Esophagus squamous epithelium (tissue), 5 donors: ENCODE results near the gene SUPT20HL2. TPM values are rescaled to one million over a fixed set of nuclear protein-coding genes. Genes with fewer than 3 reads are reported as not detected.
"Not testable (repeated sequence)": the region's sequence is repeated elsewhere in the genome, so short reads cannot be mapped to it uniquely, and the experiment has no call there.

Source experiments
- DNase-seq: peaks from one replicate; lab custom pipeline; 2025; lab: John Stamatoyannopoulos, UW
- H3K27ac ChIP-seq, 4 donors: fragments of 200-600 bp; sonication (generic); one replicate each; pipeline ENCODE4 v1.5.1; 2016 to 2019; ENCODE audit warnings: mild to moderate bottlenecking in 1 of 4
- H3K27me3 ChIP-seq, 4 donors: fragments of 200-600 bp; sonication (generic); 1 replicate in 3 of 4; 2 replicates in 1 of 4; pipeline versions ENCODE4 v1.5.1 to v1.6.0; 2017 to 2021; ENCODE audit warnings: antibody characterized with exemption in 1 of 4
- H3K36me3 ChIP-seq, 3 donors: fragments of 200-600 bp; sonication (generic); one replicate each; pipeline ENCODE4 v1.5.1; 2016 to 2019
- H3K4me1 ChIP-seq, 3 donors: fragments of 200-600 bp; sonication (generic); one replicate each; pipeline ENCODE4 v1.5.1; 2017 to 2019
- H3K4me3 ChIP-seq, 4 donors: fragments of 200-600 bp; sonication (generic); 1 replicate in 3 of 4; 2 replicates in 1 of 4; pipeline ENCODE4 v1.5.1; 2016 to 2019; ENCODE audit warnings: mild to moderate bottlenecking in 2 of 4, moderate library complexity in 1 of 4
- H3K9me3 ChIP-seq, 3 donors: fragments of 200-600 bp; sonication (generic); one replicate each; pipeline ENCODE4 v1.5.1; 2016 to 2019
- CTCF ChIP-seq, 6 experiments: fragments of 450-650 bp in 4 of 6; fragments of 200-600 bp in 2 of 6; sonication (generic) in 2 of 6; IDR thresholded peaks; one replicate each; pipeline ENCODE4 v1.5.1; 2016 to 2019; ENCODE audit warnings: antibody characterized with exemption in 6 of 6, mild to moderate bottlenecking in 4 of 6, moderate library complexity in 4 of 6
- POLR2A ChIP-seq, 4 donors: fragments of 450-650 bp; IDR thresholded peaks; one replicate each; pipeline ENCODE4 v1.6.1; 2017; ENCODE audit warnings: antibody characterized with exemption in 4 of 4, mild to moderate bottlenecking in 4 of 4, moderate library complexity in 3 of 4
- WGBS, 2 donors: methylation state at CpG; one replicate each; pipeline ENCODE4 v1.1.5; 2018; 5-methylcytosine and 5-hydroxymethylcytosine counted together
- intact Hi-C: fragments of 100-400 bp; cut with DNase I; formaldehyde crosslinking; loops from one replicate; pipeline ENCODE4 v1.15.0; 2022
- total RNA-seq, 4 donors: library from RNA; depleted of rRNA; stranded (reverse); fragments of >200 nt; gene quantifications; one replicate each; pipeline ENCODE4 v1.1.0, GENCODE V29; 2016
- donor health status: DM: yes; HTN: yes; CAD: no.

The SUPT20HL2 gene
- total RNA-seq, 4 donors from 2014 or later, result not detected

- 28 to 29% methylated on average over 1 of the region's 1 CpG for WGBS, 2 donors
- intact Hi-C loops, result no loop called here
- TF ChIP-seq POLR2A (IDR thresholded peaks at IDR 0.05) (no peak), CTCF (IDR thresholded peaks at IDR 0.05) (no peak)
- H3K9me3 ChIP-seq, result no peaks in the 10 kb centered on the region
- DNase-seq, result no peak
- H3K36me3 ChIP-seq, result no peaks in the 10 kb centered on the region
- no peaks in the 10 kb centered on the region for H3K27me3 ChIP-seq
- no peak overlapping the region for H3K27ac ChIP-seq
- no peaks in the 10 kb centered on the region for H3K4me1 ChIP-seq
- no peak overlapping the region for H3K4me3 ChIP-seq
These were observed 3.7 kb upstream of the SUPT20HL2 start for GRCh38 chrX:24317567-24317966.

DNA sequence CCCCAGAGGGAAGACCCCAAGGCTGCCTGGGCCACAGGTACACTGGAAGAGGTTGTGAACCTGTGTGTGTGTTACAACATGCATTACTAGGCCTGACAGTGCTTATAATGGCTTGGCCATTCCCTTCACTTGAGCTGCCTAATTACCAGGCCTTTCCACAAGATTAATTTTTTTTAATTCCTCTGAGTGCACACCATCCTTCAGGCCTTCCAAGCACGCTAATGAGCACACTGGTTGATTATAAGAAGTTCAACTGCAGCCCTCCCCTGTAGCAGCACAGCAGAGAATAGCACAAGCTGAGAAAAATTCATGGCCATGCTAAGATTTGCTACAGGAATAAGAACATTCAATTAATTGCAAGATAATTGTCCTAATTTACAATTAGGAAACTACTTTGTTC lies 2.2 kb upstream of the SUPT20HL2 start:
- H3K27me3 ChIP-seq, result no peaks in the 10 kb centered on the region
- 27% methylated on average over 1 of the region's 1 CpG; no CpG with 5 or more reads in 1 of the 2 donors for WGBS, 2 donors
- intact Hi-C loops, result no loop called here

DNA sequence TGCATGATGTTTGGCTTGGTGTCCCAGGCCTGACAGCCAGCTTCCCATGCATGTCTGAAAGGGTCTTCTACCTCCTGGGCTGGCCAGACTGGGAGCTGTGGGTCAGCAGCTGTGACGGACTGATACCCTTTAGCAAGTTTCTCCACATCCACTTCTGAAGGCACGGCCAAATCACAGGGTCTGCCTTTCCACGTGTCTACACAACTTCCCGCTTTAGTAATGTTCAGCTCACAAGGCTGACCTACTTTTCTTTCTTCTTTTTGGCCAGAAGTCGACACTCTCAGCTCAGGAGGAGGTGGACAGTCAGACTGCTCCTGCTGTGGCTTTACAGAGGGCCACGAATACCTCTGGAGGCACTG lies 1.6 kb downstream of the SUPT20HL2 start:
- H3K4me1 ChIP-seq, H3K27ac ChIP-seq, H3K4me3 ChIP-seq, H3K27me3 ChIP-seq, H3K36me3 ChIP-seq, intact Hi-C loops, H3K9me3 ChIP-seq, DNase-seq: not testable (repeated sequence)
- 80 to 100% methylated on average over 1 to 2 of the region's 6 CpGs for WGBS, 2 donors

More for the DNA sequence above, 2.2 kb upstream of the SUPT20HL2 start:
- Histone ChIP-seq H3K27ac (no peak overlapping the region), H3K4me3 (no peak overlapping the region), H3K4me1 (no peaks in the 10 kb centered on the region), H3K9me3 (no peaks in the 10 kb centered on the region), H3K36me3 (no peaks in the 10 kb centered on the region)
- TF ChIP-seq POLR2A (IDR thresholded peaks at IDR 0.05) (no peak), CTCF (IDR thresholded peaks at IDR 0.05) (no peak)
- DNase-seq, result no peak

DNA sequence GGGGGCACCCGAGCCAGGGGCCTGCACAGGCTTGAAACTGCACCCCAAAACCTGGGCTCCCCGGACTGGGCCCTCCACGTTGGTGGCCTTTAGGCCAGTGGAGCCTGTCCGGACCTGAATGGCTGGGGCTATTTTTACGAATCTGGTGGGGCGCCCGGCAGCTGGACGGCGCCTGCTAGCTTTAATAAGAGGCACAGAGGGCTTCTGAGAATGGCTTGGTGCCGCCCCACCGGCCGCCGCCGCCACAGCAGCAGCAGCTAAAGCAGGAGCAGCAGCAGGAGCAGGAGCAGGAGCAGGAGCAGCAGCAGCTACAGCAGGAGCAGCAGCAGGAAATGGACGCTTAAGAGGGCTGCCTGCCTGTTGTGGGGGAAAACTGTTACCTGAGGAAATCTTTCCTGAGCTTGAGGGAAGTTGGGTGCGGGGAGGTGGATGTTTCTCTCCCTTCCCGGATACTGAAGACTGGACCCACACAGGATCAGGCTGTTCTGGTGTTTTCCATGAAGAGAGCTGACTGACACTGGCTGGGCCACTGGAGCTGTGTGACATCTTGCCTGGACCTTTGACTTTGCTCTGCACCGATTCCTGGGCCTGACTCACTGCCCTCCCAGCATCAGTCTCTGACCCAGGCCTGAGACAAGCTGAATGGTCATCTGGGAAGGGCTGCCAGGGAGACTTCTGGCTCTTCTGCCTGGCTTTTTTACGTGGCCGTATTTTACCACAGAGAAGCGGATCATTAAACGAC lies 2.2 kb downstream of the SUPT20HL2 start:
- no CpG with 5 or more reads among the region's 22 CpGs for WGBS, 2 donors
- H3K27me3 ChIP-seq, H3K9me3 ChIP-seq, H3K4me1 ChIP-seq, intact Hi-C loops, H3K4me3 ChIP-seq, H3K36me3 ChIP-seq, DNase-seq, H3K27ac ChIP-seq: not testable (repeated sequence)

DNA sequence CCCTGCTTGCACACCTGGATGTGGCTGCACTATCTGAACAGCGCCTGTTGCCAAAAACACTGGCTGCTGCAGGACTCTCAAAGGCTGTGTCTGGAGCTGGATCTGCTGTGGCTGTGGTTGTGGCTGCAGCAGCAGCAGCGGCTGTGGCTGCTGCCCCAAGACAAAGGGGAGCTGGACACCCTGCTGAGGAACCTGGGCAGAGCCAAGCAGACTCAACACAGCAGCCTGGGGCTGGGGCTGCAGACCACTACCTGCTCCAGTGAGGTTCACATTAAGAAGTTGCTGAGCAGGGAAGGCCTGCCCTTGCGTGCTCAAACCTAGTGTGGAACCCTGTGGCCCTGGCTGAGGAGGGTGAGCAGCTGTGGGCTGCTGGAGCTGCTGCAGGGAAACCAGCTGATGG lies 3.0 kb downstream of the SUPT20HL2 start:
- H3K4me1 ChIP-seq, H3K27me3 ChIP-seq, H3K27ac ChIP-seq, H3K9me3 ChIP-seq, H3K36me3 ChIP-seq, DNase-seq, intact Hi-C loops, H3K4me3 ChIP-seq: not testable (repeated sequence)
- 50 to 86% methylated on average over 1 of the region's 3 CpGs for WGBS, 2 donors

DNA sequence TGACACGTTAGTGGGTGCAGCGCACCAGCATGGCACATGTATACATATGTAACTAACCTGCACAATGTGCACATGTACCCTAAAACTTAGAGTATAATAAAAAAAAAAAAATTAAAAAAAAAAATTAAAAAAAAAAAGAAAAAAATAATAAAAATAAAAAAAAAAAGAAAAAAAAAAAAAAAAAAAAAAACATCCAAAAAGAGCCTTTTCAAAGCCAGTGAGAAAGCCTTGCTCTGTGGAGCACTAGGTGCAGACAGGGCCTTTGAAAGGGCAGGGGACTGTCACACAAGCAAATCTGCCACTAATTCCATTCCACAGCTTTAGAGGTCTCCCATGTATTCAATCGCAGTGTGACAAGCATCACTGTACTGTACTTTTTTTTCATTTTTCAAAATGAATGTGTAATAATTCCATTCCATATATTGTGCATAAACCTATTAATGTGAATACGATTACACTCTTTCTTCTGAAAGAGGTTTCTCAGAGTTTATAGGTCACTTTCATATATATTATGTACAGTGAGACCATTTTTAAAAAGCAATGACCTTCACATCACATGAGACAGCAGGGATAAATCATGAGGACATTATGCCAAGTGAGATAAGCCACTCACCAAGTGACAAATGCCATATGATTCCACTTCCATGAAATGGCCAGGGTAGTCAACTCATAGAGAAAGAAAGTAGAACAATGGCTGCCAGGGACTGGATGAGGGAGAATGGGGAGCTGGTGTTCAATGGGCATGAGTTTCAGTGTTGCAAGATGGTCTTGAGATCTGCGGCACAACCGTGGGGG lies 4.1 kb downstream of the SUPT20HL2 start:
- H3K9me3 ChIP-seq, DNase-seq, H3K27me3 ChIP-seq, H3K4me3 ChIP-seq, H3K27ac ChIP-seq, H3K36me3 ChIP-seq, intact Hi-C loops, H3K4me1 ChIP-seq: not testable (repeated sequence)
- WGBS, 2 donors, result 84 to 91% methylated on average over 4 of the region's 6 CpGs

DNA sequence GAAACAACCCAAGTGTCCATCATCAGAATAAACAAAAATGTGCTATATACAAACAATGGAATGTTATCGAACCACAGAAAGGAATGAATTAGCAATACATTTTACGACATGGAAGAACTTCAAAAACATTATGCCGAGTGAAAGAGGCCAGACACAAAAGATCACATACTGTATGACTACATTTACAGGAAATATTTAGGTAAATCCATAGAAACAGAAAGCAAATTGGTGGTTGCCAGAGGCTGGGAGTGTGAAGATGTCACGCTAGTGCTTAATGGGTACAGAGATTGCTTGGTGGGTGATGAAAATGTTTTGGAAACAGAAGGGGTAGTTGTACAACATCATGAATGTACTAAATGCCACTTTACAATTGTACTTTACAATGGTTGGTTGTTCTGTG lies 5.1 kb downstream of the SUPT20HL2 start:
- H3K27me3 ChIP-seq, H3K9me3 ChIP-seq, H3K4me3 ChIP-seq, DNase-seq, H3K36me3 ChIP-seq, intact Hi-C loops, H3K4me1 ChIP-seq, H3K27ac ChIP-seq: not testable (repeated sequence)
- 64 to 83% methylated on average over 4 of the region's 4 CpGs for WGBS, 2 donors
